ENCODE data around the gene CACNB1. TPM values are rescaled to one million over a fixed set of nuclear protein-coding genes. Genes with fewer than 3 reads are reported as not detected.

CACNB1 gene
- total RNA-seq, 1 experiment from 2014 or later, result 20.0 TPM

GRCh38 chr17:39198186-39198566, 707 bp upstream of the CACNB1 start:
- Mint-ChIP-seq H3K36me3 (ENCODE audit: insufficient read depth in 1 of 3, low read depth in 3 of 3) (peaks cover 29 to 39% (median 38%) of the 10 kb centered on the region in 3 experiments), H3K4me3 (peak overlapping the region; percentile 98), H3K4me1 (peaks cover 37 to 55% of the 10 kb centered on the region in 2 experiments), H3K9me3 (peaks cover 0 to 7% of the 10 kb centered on the region in 2 experiments; a peak in 1 of 5 replicates), H3K27ac (peak overlapping the region in 2 of 3 experiments; percentile 72 to 80; a peak in 2 of 7 replicates), H3K27me3 (ENCODE audit: low read depth) (no peaks in the 10 kb centered on the region)
- H3K4ac ChIP-seq (ENCODE audit: low read depth, low read length), result no peak overlapping the region
- no peak overlapping the region for H3K9ac ChIP-seq (ENCODE audit: extremely low read depth, insufficient read length, low read length)
- H2BK20ac ChIP-seq (ENCODE audit: low read depth, low read length, poor library complexity, severe bottlenecking), result no peak overlapping the region
- H3K27ac ChIP-seq (ENCODE audit: insufficient read length, low read depth, low read length), result no peak overlapping the region
- no peak overlapping the region for H2BK12ac ChIP-seq (ENCODE audit: insufficient read length, low read depth, low read length)
- H4K20me1 ChIP-seq (ENCODE audit: control insufficient read depth, insufficient read depth, insufficient read length), result peaks cover 4% of the 10 kb centered on the region
- no peak for TF ChIP-seq CTCF (conservative IDR thresholded peaks at IDR 0.05)
- H2BK5ac ChIP-seq (ENCODE audit: insufficient read length, low read length), result no peak overlapping the region
- no peak for DNase-seq
- H2BK15ac ChIP-seq (ENCODE audit: low read depth, low read length), result no peak overlapping the region
- no peak overlapping the region for H4K5ac ChIP-seq (ENCODE audit: insufficient read length, low read depth, low read length)
- no peak overlapping the region for H2AFZ ChIP-seq (ENCODE audit: low read length)
- no peaks in the 10 kb centered on the region for H3K27me3 ChIP-seq (ENCODE audit: insufficient read depth, low read length)
- no peak overlapping the region for H3T11ph ChIP-seq (ENCODE audit: low read length)
- no peak overlapping the region for H3K23ac ChIP-seq (ENCODE audit: insufficient read length, low read depth, low read length)
- H3K4me1 ChIP-seq (ENCODE audit: insufficient read depth, low read length), result peaks cover 4% of the 10 kb centered on the region; the same call in 1 of the 2 replicates
- H2AK5ac ChIP-seq (ENCODE audit: insufficient read length, low read length), result no peak overlapping the region
- H3K9me3 ChIP-seq (ENCODE audit: control insufficient read depth, low read depth, low read length), result no peaks in the 10 kb centered on the region
- H3K18ac ChIP-seq (ENCODE audit: insufficient read length, low read depth, low read length), result no peak overlapping the region
- H3K23me2 ChIP-seq (ENCODE audit: insufficient read length, low read depth, low read length, poor library complexity, severe bottlenecking), result peaks cover 15% of the 10 kb centered on the region
- H3K79me1 ChIP-seq (ENCODE audit: insufficient read depth, low read depth, low read length, poor library complexity, severe bottlenecking), result peaks cover 4% of the 10 kb centered on the region
- peak overlapping the region; percentile 68 for H3K4me2 ChIP-seq (ENCODE audit: insufficient read depth, insufficient read length, low read length)
- H3K56ac ChIP-seq (ENCODE audit: insufficient read length, low read depth, low read length), result no peak overlapping the region
- no peak overlapping the region for H4K8ac ChIP-seq (replicated peaks; ENCODE audit: insufficient read length, low read depth, low read length)
- no peak overlapping the region for H2BK120ac ChIP-seq (ENCODE audit: low read depth, low read length, poor library complexity, severe bottlenecking)
- no peak overlapping the region for H3K14ac ChIP-seq (ENCODE audit: insufficient read depth, low read length)
- no peak overlapping the region for H4K91ac ChIP-seq (ENCODE audit: insufficient read length, low read depth, low read length)
- peaks cover 9% of the 10 kb centered on the region; the same call in 1 of the 2 replicates for H3K79me2 ChIP-seq (ENCODE audit: insufficient read depth, low read length)
- no CpG with 5 or more reads among the region's 4 CpGs for WGBS (ENCODE audit: extremely low coverage, insufficient read length, low lambda C conversion rate)

Measured in H9 (cell line).